Immature natural killer cell (primary cell): Measurements from ENCODE around the gene AZU1. TPM values are rescaled to one million over a fixed set of nuclear protein-coding genes. Genes with fewer than 3 reads are reported as not detected.
"Not testable (repeated sequence)": the region's sequence is repeated elsewhere in the genome, so short reads cannot be mapped to it uniquely, and the experiment has no call there.

Experiments used
- DNase-seq, 3 donors: peaks; one replicate each; pipeline ENCODE4 v3.0.0; 2022; ENCODE audit warnings: mixed read lengths in 1 of 3
- H3K27ac Mint-ChIP-seq, 6 donors: one replicate each; pipeline ENCODE4 v1.8.0; 2020; ENCODE audit warnings: mixed read lengths in 6 of 6, mild to moderate bottlenecking in 5 of 6, inconsistent platforms in 4 of 6, moderate library complexity in 3 of 6
- H3K27me3 Mint-ChIP-seq, 3 donors: one replicate each; pipeline ENCODE4 v1.8.0; 2020 to 2021; ENCODE audit warnings: low read depth in 3 of 3, mild to moderate bottlenecking in 3 of 3, mixed read lengths in 3 of 3, moderate library complexity in 3 of 3, inconsistent platforms in 1 of 3
- H3K36me3 Mint-ChIP-seq, 3 donors: one replicate each; pipeline ENCODE4 v1.8.0; 2020; ENCODE audit warnings: mixed read lengths in 3 of 3, inconsistent platforms in 2 of 3, mild to moderate bottlenecking in 2 of 3
- H3K4me1 Mint-ChIP-seq, 2 donors: one replicate each; pipeline ENCODE4 v1.8.0; 2020; ENCODE audit warnings: inconsistent platforms in 2 of 2, mild to moderate bottlenecking in 2 of 2, mixed read lengths in 2 of 2, moderate library complexity in 1 of 2
- H3K4me3 Mint-ChIP-seq, 5 donors: one replicate each; pipeline ENCODE4 v1.8.0; 2020; ENCODE audit warnings: mild to moderate bottlenecking in 5 of 5, mixed read lengths in 5 of 5, inconsistent platforms in 3 of 5, moderate library complexity in 3 of 5
- H3K9me3 Mint-ChIP-seq, 6 donors: one replicate each; pipeline ENCODE4 v1.8.0; 2020; ENCODE audit warnings: mild to moderate bottlenecking in 6 of 6, mixed read lengths in 6 of 6, inconsistent platforms in 4 of 6, moderate library complexity in 3 of 6
- polyA plus RNA-seq, 3 donors: library from polyadenylated mRNA; unstranded; fragments of 300-500 nt; fragmentation: Illumina TruSeq; gene quantifications; one replicate each; pipeline ENCODE4 v1.2.3, GENCODE V29; 2021

The AZU1 gene
- polyA plus RNA-seq, 3 donors from 2014 or later, result not detected

DNA sequence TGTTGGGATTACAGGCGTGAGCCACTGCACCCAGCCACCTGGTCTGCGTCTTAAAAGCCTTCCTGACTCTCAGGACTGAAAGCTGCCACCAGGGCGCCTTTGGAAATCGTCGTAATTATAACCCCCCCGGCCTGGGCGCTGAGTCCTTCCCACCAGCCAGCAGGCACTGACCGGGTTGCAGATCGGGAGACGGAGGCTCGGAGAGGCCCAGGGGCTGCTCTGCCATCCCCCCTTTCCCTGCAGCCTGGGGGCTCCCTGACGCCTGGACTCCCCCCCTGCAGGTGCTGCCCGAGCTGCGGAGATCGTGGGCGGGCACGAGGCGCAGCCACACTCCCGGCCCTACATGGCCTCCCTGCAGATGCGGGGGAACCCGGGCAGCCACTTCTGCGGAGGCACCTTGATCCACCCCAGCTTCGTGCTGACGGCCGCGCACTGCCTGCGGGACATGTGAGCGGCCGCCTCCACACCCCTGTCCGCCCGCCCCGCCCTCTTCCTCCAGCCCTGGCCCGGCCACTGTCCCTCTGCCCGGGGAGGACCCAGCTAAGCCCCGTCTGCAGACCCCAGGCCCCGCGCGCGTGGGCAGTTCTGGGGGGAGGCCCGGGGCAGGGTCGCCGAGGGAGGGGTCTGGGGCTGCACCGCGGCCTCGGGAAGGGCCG is 15.7 kb downstream of the AZU1 start:
- no peak overlapping the region for H3K4me3 Mint-ChIP-seq

DNA sequence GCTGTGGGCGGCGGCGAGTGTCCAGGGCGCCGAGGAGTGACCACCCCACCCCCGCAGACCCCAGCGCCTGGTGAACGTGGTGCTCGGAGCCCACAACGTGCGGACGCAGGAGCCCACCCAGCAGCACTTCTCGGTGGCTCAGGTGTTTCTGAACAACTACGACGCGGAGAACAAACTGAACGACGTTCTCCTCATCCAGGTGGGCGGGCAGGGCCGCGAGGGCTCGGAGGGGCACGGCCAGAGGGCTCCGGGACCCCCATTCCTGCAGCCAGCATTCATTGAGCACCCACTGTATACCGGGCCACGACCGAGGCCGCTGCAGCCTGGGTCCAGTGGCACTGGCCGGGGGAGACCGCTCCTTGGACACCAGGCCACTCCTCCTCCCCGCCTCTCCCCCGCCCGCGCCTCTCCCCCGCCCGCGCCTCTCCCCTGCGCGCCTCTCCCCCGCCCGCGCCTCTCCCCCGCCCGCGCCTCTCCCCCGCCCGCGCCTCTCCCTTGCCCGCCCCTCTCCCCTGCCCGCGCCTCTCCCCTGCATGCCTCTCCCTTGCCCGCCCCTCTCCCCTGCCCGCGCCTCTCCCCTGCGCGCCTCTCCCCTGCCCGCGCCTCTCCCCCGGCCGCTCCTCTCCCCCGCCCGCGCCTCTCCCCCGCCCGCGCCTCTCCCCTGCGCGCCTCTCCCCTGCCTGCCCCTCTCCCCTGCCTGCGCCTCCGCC is 16.4 kb downstream of the AZU1 start:
- Mint-ChIP-seq H3K4me1 (peaks cover 0 to 2% of the 10 kb centered on the region in 2 donors), H3K27ac (no peak overlapping the region), H3K4me3 (no peak overlapping the region), H3K9me3 (peaks cover 0 to 2% (median 0%) of the 10 kb centered on the region in 6 donors), H3K36me3 (peaks cover 0 to 3% (median 0%) of the 10 kb centered on the region in 3 donors), H3K27me3 (peaks cover 11 to 14% (median 13%) of the 10 kb centered on the region in 3 donors)
- DNase-seq, result no peak

More for the DNA sequence above, 15.7 kb downstream of the AZU1 start:
- no peak overlapping the region for H3K27ac Mint-ChIP-seq
- peaks cover 0 to 2% of the 10 kb centered on the region in 2 donors for H3K4me1 Mint-ChIP-seq
- peaks cover 0 to 3% (median 0%) of the 10 kb centered on the region in 3 donors for H3K36me3 Mint-ChIP-seq
- peaks cover 0 to 2% (median 0%) of the 10 kb centered on the region in 6 donors for H3K9me3 Mint-ChIP-seq
- peaks cover 13 to 14% (median 14%) of the 10 kb centered on the region in 3 donors for H3K27me3 Mint-ChIP-seq
- DNase-seq, result no peak

DNA sequence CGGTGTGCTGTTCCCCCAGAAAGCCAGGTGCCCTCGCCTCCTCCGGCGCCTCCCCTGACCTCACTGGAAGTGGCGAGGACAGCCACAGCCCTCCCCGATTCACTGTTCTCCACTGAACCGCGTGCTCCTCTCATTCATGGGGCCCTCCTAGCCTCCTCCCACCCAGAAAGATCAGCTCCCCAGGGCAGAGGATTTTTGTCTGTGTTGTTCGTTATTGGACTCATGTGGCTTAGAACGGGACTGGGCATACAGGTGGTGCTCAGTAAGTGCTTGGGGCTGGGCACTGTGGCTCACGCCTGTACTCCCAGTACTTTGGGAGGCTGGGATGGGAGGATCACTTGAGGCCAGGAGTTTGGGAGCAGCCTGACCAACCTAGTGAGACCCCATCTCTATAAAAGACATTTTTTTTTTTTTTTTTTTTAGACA is 16.9 kb downstream of the AZU1 start:
- H3K4me3 Mint-ChIP-seq, result no peak overlapping the region
- peaks cover 0 to 2% of the 10 kb centered on the region in 2 donors for H3K4me1 Mint-ChIP-seq
- H3K9me3 Mint-ChIP-seq, result peaks cover 0 to 2% (median 0%) of the 10 kb centered on the region in 6 donors
- H3K27ac Mint-ChIP-seq, result no peak overlapping the region
- H3K27me3 Mint-ChIP-seq, result peaks cover 13 to 15% (median 14%) of the 10 kb centered on the region in 3 donors
- peaks cover 0 to 3% (median 0%) of the 10 kb centered on the region in 3 donors for H3K36me3 Mint-ChIP-seq
- no peak for DNase-seq

DNA sequence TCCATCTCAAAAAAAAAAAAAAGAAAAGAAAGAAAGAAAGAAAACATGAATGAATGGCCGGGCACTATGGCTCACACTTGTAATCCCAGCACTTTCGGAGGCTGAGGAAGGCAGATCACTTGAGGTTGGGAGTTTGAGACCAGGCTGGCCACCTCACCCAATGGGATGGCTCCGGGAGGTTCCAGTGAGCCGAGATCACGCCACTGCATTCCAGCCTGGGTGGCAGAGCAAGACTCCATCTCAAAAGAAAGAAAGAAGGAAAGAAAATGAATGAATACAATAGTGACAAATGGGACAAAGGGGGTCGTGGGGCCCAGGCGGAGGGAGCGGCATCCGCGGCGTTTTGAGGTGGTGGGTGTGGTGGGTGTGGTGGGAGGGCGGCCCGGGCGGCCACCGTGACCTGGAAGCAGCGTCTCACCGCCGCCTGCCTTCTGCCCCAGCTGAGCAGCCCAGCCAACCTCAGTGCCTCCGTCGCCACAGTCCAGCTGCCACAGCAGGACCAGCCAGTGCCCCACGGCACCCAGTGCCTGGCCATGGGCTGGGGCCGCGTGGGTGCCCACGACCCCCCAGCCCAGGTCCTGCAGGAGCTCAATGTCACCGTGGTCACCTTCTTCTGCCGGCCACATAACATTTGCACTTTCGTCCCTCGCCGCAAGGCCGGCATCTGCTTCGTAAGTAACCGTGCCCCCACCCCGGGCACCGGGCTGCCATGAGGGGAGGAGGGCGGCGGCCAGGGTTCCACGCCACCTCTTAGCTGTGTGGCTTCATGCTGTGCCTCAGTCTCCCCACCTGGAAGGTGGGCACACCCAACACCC is 18.3 kb downstream of the AZU1 start:
- no peak for DNase-seq
- Mint-ChIP-seq H3K4me3 (no peak overlapping the region), H3K27me3 (peaks cover 11 to 16% (median 15%) of the 10 kb centered on the region in 3 donors), H3K9me3 (peaks cover 0 to 2% (median 0%) of the 10 kb centered on the region in 6 donors), H3K27ac (no peak overlapping the region), H3K4me1 (peaks cover 0 to 2% of the 10 kb centered on the region in 2 donors), H3K36me3 (peaks cover 0 to 3% (median 0%) of the 10 kb centered on the region in 3 donors)

DNA sequence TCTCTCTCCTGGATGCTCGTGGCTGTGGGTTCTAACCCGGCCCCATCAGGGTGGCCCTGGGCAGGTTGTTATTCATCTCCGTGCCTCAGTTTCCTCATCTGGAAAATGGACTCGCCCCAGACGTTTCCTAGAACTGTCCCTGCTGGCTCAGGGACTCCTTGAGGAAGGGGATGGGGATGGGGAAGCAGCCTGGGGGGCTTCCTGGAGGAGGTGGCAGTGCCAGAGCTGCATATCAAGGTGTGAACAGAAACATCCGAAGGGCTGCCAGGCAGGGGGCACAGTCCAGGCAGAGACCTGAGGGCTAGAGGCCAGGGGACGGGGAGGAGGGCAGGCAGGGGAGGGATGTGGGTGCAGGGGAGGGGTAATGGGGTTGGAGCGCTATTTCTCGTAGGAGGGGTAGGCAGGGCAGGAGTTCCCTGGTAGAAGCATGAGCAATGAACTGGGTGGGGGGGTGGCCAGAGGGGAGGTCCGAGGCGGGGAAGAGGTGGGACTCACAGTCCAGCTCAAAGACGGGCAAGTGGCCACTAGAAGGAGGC is 20.8 kb downstream of the AZU1 start:
- H3K36me3 Mint-ChIP-seq, result no peaks in the 10 kb centered on the region

DNA sequence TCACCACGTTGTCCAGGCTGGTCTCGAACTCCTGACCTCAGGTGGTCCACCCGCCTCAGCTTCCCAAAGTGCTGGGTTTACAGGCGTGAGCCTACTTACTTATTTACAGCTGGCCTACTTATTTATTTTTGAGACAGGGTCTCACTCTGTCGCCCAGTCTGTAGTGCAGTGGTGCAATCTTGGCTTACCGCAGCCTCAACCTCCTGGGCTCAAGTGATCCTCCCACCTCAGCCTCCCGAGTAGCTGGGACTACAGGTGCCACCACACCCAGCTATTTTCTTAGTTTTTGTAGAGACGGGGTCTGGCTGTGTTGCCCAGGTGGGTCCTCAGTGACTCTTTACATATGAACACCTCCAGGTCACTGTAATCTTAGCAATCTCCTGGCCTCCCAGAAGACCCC is 21.6 kb downstream of the AZU1 start:
- H3K9me3 Mint-ChIP-seq, result not testable (repeated sequence)

More for the DNA sequence above, 20.8 kb downstream of the AZU1 start:
- Mint-ChIP-seq H3K4me1 (peaks cover 0 to 2% of the 10 kb centered on the region in 2 donors), H3K4me3 (no peak overlapping the region), H3K27me3 (peaks cover 4 to 16% (median 9%) of the 10 kb centered on the region in 3 donors), H3K27ac (no peak overlapping the region), H3K9me3 (no peaks in the 10 kb centered on the region)
- DNase-seq, result no peak

DNA sequence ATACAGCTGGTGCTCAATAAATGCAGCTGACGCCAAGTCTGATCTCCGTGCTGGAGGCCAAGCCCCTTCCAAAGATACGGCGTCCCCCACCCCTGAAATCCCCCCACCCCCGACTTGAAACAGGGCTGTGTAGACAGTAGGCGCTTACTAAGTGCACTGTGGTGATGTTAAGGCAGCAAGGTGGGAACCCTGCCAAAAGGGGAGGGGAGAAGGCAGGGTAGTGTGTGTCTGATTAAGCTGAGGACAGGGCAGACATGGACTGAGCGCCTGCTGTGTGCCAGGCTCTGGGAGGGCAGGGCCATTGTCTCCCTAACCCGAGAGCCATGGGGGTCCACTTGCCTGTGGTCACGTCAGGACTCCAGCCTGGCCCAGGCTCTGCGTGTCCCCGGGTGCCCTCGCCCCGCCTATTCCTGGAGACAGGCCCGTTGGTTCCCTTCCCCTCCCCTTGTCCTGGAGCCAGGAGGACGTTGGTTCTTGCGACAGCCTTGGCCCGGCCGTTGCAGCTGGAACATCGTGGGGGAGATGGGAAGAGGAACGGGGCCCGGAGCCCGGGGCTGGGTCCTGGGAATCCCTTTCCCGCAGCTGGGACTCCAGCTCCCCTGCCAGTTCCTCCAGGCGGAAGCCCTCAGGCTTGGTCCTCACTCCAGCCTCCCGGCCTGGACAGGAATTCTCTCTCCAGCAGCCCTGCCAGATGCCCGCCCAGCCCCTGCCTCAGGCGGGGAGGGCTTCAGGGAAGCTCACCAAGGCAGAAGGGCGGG is 22.8 kb downstream of the AZU1 start:
- no peak for DNase-seq
- no peak overlapping the region for H3K27ac Mint-ChIP-seq
- H3K9me3 Mint-ChIP-seq, result no peaks in the 10 kb centered on the region
- H3K4me3 Mint-ChIP-seq, result no peak overlapping the region
- peaks cover 0 to 14% (median 6%) of the 10 kb centered on the region in 3 donors for H3K27me3 Mint-ChIP-seq
- H3K36me3 Mint-ChIP-seq, result no peaks in the 10 kb centered on the region
- no peaks in the 10 kb centered on the region for H3K4me1 Mint-ChIP-seq

More for the DNA sequence above, 21.6 kb downstream of the AZU1 start:
- not testable (repeated sequence) for H3K4me1 Mint-ChIP-seq, H3K4me3 Mint-ChIP-seq, DNase-seq, H3K27ac Mint-ChIP-seq, H3K36me3 Mint-ChIP-seq
- H3K27me3 Mint-ChIP-seq, result peaks cover 4 to 16% (median 9%) of the 10 kb centered on the region in 3 donors

DNA sequence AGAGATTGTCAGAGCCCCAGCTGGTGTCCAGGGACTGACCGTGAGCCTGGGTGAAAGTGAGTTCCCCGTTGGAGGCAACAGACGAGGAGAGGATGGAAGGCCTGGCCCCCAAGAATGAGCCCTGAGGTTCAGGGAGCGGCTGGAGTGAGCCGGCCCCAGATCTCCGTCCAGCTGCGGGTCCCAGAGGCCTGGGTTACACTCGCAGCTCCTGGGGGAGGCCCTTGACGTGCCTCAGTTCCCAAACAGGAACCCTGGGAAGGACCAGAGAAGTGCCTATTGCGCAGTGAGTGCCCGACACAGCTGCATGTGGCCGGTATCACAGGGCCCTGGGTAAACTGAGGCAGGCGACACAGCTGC is 23.3 kb downstream of the AZU1 start:
- Mint-ChIP-seq H3K9me3 (no peaks in the 10 kb centered on the region), H3K4me1 (no peaks in the 10 kb centered on the region), H3K27me3 (peaks cover 0 to 10% (median 4%) of the 10 kb centered on the region in 3 donors), H3K36me3 (no peaks in the 10 kb centered on the region), H3K4me3 (no peak overlapping the region), H3K27ac (no peak overlapping the region)
- no peak for DNase-seq

DNA sequence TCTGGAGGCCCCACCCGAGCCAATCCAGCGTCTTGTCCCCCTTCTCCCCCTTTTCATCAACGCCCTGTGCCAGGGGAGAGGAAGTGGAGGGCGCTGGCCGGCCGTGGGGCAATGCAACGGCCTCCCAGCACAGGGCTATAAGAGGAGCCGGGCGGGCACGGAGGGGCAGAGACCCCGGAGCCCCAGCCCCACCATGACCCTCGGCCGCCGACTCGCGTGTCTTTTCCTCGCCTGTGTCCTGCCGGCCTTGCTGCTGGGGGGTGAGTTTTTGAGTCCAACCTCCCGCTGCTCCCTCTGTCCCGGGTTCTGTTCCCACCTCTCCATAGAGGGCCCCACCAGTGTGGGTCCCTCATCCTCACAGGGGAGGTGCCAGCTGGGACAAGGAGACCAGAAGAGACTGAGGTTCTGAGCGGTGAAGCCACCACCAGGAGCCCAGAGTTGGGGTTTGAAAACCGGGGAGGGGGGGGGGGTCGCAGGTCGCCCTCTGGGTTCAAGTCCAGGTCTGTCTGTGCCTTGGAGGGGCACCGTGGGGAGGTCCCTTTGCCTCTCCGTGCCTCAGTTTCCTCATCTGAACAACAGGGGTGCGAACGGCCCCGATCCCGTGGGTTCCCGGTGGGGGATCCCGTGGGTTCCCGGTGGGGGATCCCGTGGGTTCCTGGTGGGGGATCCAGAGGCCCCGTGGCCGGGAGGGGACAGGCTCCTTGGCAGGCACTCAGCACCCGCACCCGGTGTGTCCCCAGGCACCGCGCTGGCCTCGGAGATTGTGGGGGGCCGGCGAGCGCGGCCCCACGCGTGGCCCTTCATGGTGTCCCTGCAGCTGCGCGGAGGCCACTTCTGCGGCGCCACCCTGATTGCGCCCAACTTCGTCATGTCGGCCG is 24.7 kb downstream of the AZU1 start, which contains the start of gene ELANE:
Gene ELANE (plus strand): TSS at position 168 of the 878 bp plus-strand sequence. CDS start 26 bp downstream, at position 194.
- DNase-seq, result no peak
- H3K36me3 Mint-ChIP-seq, result no peaks in the 10 kb centered on the region
- H3K27me3 Mint-ChIP-seq, result peaks cover 2 to 6% (median 4%) of the 10 kb centered on the region in 3 donors
- no peaks in the 10 kb centered on the region for H3K4me1 Mint-ChIP-seq
- no peak within 1 kb of the TSS for H3K4me3 Mint-ChIP-seq
- H3K27ac Mint-ChIP-seq, result no peak within 1 kb of the TSS
- no peaks in the 10 kb centered on the region for H3K9me3 Mint-ChIP-seq

DNA sequence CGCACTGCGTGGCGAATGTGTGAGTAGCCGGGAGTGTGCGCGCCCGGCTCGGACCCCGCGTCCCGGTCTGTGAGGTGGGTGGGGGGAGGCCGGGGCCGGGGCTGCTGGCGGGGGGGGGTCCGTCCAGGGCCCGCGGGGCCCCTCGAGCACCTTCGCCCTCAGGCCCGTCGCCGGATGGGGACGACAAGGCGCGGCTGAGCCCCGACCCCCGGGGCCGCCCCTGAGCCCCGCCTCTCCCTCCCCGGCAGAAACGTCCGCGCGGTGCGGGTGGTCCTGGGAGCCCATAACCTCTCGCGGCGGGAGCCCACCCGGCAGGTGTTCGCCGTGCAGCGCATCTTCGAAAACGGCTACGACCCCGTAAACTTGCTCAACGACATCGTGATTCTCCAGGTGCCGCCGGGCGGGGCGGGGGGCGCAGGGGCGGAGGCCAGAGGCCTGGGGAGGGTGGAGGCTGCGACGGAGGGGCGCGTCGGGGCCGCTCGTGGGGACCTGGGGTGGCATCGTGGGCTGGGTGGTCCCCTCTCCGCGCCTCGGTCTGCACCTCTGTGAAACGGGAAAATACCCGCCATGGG is 25.5 kb downstream of the AZU1 start:
- no peak for DNase-seq
- Mint-ChIP-seq H3K27me3 (peaks cover 2 to 6% (median 4%) of the 10 kb centered on the region in 3 donors), H3K4me3 (no peak overlapping the region), H3K9me3 (no peaks in the 10 kb centered on the region), H3K4me1 (no peaks in the 10 kb centered on the region), H3K27ac (no peak overlapping the region), H3K36me3 (no peaks in the 10 kb centered on the region)

DNA sequence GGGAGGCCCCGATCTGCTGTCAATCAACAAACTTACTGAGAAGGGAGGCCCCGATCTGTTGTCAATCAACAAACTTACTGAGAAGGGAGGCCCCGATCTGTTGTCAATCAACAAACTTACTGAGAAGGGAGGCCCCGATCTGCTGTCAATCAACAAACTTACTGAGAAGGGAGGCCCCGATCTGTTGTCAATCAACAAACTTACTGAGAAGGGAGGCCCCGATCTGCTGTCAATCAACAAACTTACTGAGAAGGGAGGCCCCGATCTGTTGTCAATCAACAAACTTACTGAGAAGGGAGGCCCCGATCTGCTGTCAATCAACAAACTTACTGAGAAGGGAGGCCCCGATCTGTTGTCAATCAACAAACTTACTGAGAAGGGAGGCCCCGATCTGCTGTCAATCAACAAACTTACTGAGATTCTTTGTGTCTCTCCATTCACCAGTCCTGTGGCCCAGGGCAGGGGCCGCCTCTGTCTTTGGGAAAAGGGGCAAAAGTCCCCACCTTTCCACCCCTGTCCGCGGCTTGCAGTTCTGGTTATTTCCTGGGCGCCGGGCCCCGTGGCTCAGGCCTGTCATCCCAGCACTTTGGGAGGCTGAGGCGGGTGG is 26.1 kb downstream of the AZU1 start:
- not testable (repeated sequence) for H3K27me3 Mint-ChIP-seq, H3K4me3 Mint-ChIP-seq, H3K9me3 Mint-ChIP-seq, H3K27ac Mint-ChIP-seq, H3K4me1 Mint-ChIP-seq, H3K36me3 Mint-ChIP-seq, DNase-seq

DNA sequence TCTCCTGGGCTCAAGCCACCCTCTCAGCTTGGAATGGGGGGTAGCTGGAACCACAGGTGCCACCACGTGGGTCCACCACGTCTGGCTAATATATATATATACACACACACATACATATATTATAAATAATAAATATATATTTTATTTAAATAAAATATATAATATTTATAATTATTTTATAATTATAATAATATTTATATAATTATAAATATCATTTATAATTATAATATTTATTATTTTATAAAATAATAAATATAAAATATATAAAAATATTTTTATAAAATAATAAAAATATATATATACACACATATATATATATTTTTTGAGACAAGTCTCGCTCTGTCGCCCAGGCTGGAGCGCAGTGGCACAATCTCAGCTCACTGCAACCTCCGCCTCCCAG is 26.9 kb downstream of the AZU1 start:
- H3K27ac Mint-ChIP-seq, result no peak overlapping the region
- H3K4me3 Mint-ChIP-seq, result no peak overlapping the region
- no peaks in the 10 kb centered on the region for H3K9me3 Mint-ChIP-seq
- no peaks in the 10 kb centered on the region for H3K36me3 Mint-ChIP-seq
- no peak for DNase-seq
- peaks cover 3 to 6% (median 4%) of the 10 kb centered on the region in 3 donors for H3K27me3 Mint-ChIP-seq
- peaks cover 0 to 2% of the 10 kb centered on the region in 2 donors for H3K4me1 Mint-ChIP-seq
